HepG2 (cell line): ENCODE measurements around the gene BCO2. TPM values are rescaled to one million over a fixed set of nuclear protein-coding genes. Genes with fewer than 3 reads are reported as not detected.

ENCODE experiments used
- ATAC-seq: fragments of 200-7000 bp; cut with Tn5 transposase; 3 replicates; pipeline ENCODE4 v1.9.1; 2020; ENCODE audit warnings: mild to moderate bottlenecking, moderate library complexity
- BruUV-seq: library from RNA; stranded (reverse); fragments of 400-500 nt; replicated peaks from 2 replicates; lab custom pipeline; 2021; lab: Mats Ljungman, UMichigan
- CTCF ChIA-PET: fragments of 300-600 bp; formaldehyde crosslinking; extraction: SDS; loops from one replicate; lab custom pipeline; 2021; ENCODE audit warnings: low total read pairs, inconsistent platforms, low intra/inter-chr PET ratio; lab: Yijun Ruan, JAX
- POLR2A ChIA-PET: fragments of 350-600 bp; sonication (Branson Sonifier 250); formaldehyde crosslinking; loops from one replicate; lab custom pipeline; 2020; ENCODE audit warnings: antibody characterized with exemption, inconsistent platforms; lab: Yijun Ruan, JAX
- DNase-seq: peaks from one replicate; pipeline ENCODE4 v3.0.0-alpha.2; 2015; ENCODE audit warnings: low spot score
- FAIRE-seq: peaks from 3 replicates; lab custom pipeline; 2011; peaks lifted over from hg19 to GRCh38; lab: Jason Lieb, UNC
- H2AFZ ChIP-seq: one replicate; pipeline ENCODE4 v1.6.1; 2011; ENCODE audit warnings: low read length, inconsistent platforms
- H3K27ac ChIP-seq: fragments of 300-600 bp; 3 replicates; pipeline ENCODE4 v1.8.0; 2011; ENCODE audit warnings: mixed run types, mild to moderate bottlenecking, mixed read lengths, low read length, inconsistent platforms; ENCODE audit not compliant: insufficient read depth; ENCODE audit errors: extremely low read length
- H3K27me3 ChIP-seq, 2 experiments: fragments of 200-600 bp in 1 of 2; 2 replicates in 1 of 2; 3 replicates in 1 of 2; pipeline versions ENCODE4 v1.6.0 to v1.8.0; 2011; ENCODE audit warnings: low read length in 2 of 2, mild to moderate bottlenecking in 2 of 2, moderate library complexity in 2 of 2, inconsistent platforms in 1 of 2; ENCODE audit not compliant: insufficient read depth in 2 of 2, control insufficient read depth in 1 of 2
- H3K36me3 ChIP-seq, 2 experiments: fragments of 200-600 bp in 1 of 2; replicated peaks in 1 of 2; 2 replicates in 1 of 2; 3 replicates in 1 of 2; pipeline versions ENCODE4 v1.5.1 to v1.8.0; 2011; ENCODE audit warnings: low read length in 2 of 2, inconsistent platforms in 1 of 2; ENCODE audit not compliant: insufficient read depth in 2 of 2, control insufficient read depth in 1 of 2
- H3K4me1 ChIP-seq: 2 replicates; pipeline ENCODE4 v1.5.1; 2012; ENCODE audit warnings: low read length, inconsistent platforms; ENCODE audit not compliant: insufficient read depth
- H3K4me2 ChIP-seq: 2 replicates; pipeline ENCODE4 v1.6.0; 2011; ENCODE audit warnings: low read depth, low read length, inconsistent platforms
- H3K4me3 ChIP-seq, 3 experiments: fragments of 200-600 bp in 1 of 3; sonication (generic), shearing (Covaris generic) in 1 of 3; replicated peaks in 1 of 3; 2 replicates each; pipeline ENCODE4 v1.5.1; 2011 to 2016; ENCODE audit warnings: low read length in 3 of 3, inconsistent platforms in 2 of 3, low read depth in 2 of 3, mild to moderate bottlenecking in 2 of 3, control low read depth in 1 of 3, mixed read lengths in 1 of 3; ENCODE audit not compliant: insufficient read depth in 1 of 3
- H3K79me2 ChIP-seq: one replicate; pipeline ENCODE4 v1.6.1; 2011; ENCODE audit warnings: low read length, inconsistent platforms; ENCODE audit not compliant: insufficient read depth
- H3K9ac ChIP-seq: 2 replicates; pipeline ENCODE4 v1.6.0; 2011; ENCODE audit warnings: mild to moderate bottlenecking, low read depth, low read length, inconsistent platforms; ENCODE audit not compliant: insufficient read depth
- H3K9me3 ChIP-seq: 2 replicates; pipeline ENCODE4 v1.5.1; 2012; ENCODE audit warnings: mild to moderate bottlenecking, low read length
- H4K20me1 ChIP-seq: 2 replicates; pipeline ENCODE4 v1.6.0; 2011; ENCODE audit warnings: inconsistent platforms, mild to moderate bottlenecking, low read length, moderate library complexity; ENCODE audit not compliant: insufficient read depth
- ELF4 ChIP-seq: sonication (generic); formaldehyde crosslinking; IDR thresholded peaks from 2 replicates; pipeline ENCODE4 v1.5.0; 2020; ENCODE audit warnings: missing genetic modification reagents, mild to moderate bottlenecking, moderate library complexity, borderline replicate concordance
- MEIS2 ChIP-seq: sonication (generic); formaldehyde crosslinking; IDR thresholded peaks from 2 replicates; pipeline ENCODE4 v1.9.0; 2021; ENCODE audit warnings: mild to moderate bottlenecking, missing genetic modification reagents
- NFATC3 ChIP-seq: sonication (generic); formaldehyde crosslinking; IDR thresholded peaks from 2 replicates; pipeline ENCODE4 v1.5.1; 2020; ENCODE audit warnings: mild to moderate bottlenecking, missing genetic modification reagents
- POLR2A ChIP-seq, 2 experiments: IDR thresholded peaks; 2 replicates each; pipeline ENCODE4 v1.6.1; 2011; ENCODE audit warnings: low read depth in 2 of 2, low read length in 2 of 2, mild to moderate bottlenecking in 1 of 2, moderate library complexity in 1 of 2; ENCODE audit not compliant: insufficient read depth in 1 of 2
- SCMH1 ChIP-seq: sonication (generic); formaldehyde crosslinking; IDR thresholded peaks from 2 replicates; pipeline ENCODE4 v1.9.0; 2021; ENCODE audit warnings: missing genetic modification reagents, mild to moderate bottlenecking, borderline replicate concordance
- STAG1 ChIP-seq: sonication (generic); formaldehyde crosslinking; IDR thresholded peaks from 2 replicates; pipeline ENCODE4 v1.4.0; 2020; ENCODE audit warnings: missing genetic modification reagents
- ZFP90 ChIP-seq: sonication (generic); formaldehyde crosslinking; IDR thresholded peaks from 2 replicates; pipeline ENCODE4 v1.8.0; 2022; ENCODE audit warnings: missing genetic modification reagents, mild to moderate bottlenecking, inconsistent platforms, borderline replicate concordance
- ZNF274 ChIP-seq: sonication (generic); formaldehyde crosslinking; IDR thresholded peaks from 2 replicates; pipeline ENCODE4 v1.5.1; 2020; ENCODE audit warnings: mild to moderate bottlenecking, missing genetic modification reagents
- ZNF569 ChIP-seq: sonication (generic); formaldehyde crosslinking; IDR thresholded peaks from 2 replicates; pipeline ENCODE4 v1.5.0; 2020; ENCODE audit warnings: mild to moderate bottlenecking, missing genetic modification reagents, moderate library complexity, borderline replicate concordance
- WGBS: methylation state at CpG from one replicate; pipeline ENCODE4 v1.1.6; 2017; ENCODE audit warnings: low lambda C conversion rate; 5-methylcytosine and 5-hydroxymethylcytosine counted together
- in situ Hi-C: cut with HindIII; loops from 2 replicates; pipeline ENCODE4 v1.10.0; 2017; ENCODE audit warnings: low pct_unique_long_range_greater_than_20kb; ENCODE audit not compliant: extremely low pct_ligation_motif_present
- intact Hi-C: fragments of 100-400 bp; cut with micrococcal nuclease; formaldehyde crosslinking; loops from one replicate; pipeline ENCODE4 v1.10.0; 2022; ENCODE audit not compliant: unreplicated experiment
- polyA plus RNA-seq, 8 experiments: library from polyadenylated mRNA; depleted of rRNA in 3 of 8; stranded (reverse) in 7 of 8; unstranded in 1 of 8; fragments of >200 nt; fragmentation: Illumina TruSeq in 4 of 8; extraction: Trizol in 4 of 8; gene quantifications; 2 replicates each; pipeline versions ENCODE4 v1.2.1 to v1.2.3, GENCODE V29; 2011 to 2016; ENCODE audit warnings: low read depth in 4 of 8, missing spikeins in 1 of 8, mixed read lengths in 1 of 8; ENCODE audit not compliant: insufficient read depth in 1 of 8
- total RNA-seq, 5 experiments: library from RNA; depleted of rRNA; stranded (reverse); fragments of >200 nt; fragmentation: Illumina TruSeq; extraction: Trizol; gene quantifications; 2 replicates each; pipeline ENCODE4 v1.2.3, GENCODE V29; 2016; ENCODE audit warnings: low read depth in 1 of 5
- TF ChIP-seq, protein P1 (sequence below), 2 experiments: sonication (generic) in 1 of 2; formaldehyde crosslinking in 1 of 2; IDR thresholded peaks; 2 replicates each; pipeline versions ENCODE4 v1.4.0 to v1.6.1; 2018 to 2020; ENCODE audit warnings: missing genetic modification reagents in 2 of 2, borderline replicate concordance in 1 of 2, low read depth in 1 of 2, mild to moderate bottlenecking in 1 of 2, missing biosample characterization in 1 of 2
- TF ChIP-seq, protein P2 (sequence below): sonication (generic); formaldehyde crosslinking; IDR thresholded peaks from 2 replicates; pipeline ENCODE4 v1.8.0; 2022; ENCODE audit warnings: missing genetic modification reagents, mild to moderate bottlenecking, moderate library complexity, borderline replicate concordance
- TF ChIP-seq, protein P3 (sequence below): IDR thresholded peaks from 2 replicates; pipeline ENCODE4 v1.6.1; 2016; ENCODE audit warnings: low read depth, control low read depth
- TF ChIP-seq, protein P4 (sequence below): sonication (generic); formaldehyde crosslinking; IDR thresholded peaks from 2 replicates; pipeline ENCODE4 v1.4.0; 2020; ENCODE audit warnings: missing genetic modification reagents, borderline replicate concordance

Gene BCO2
- total and polyA plus RNA-seq, 2 of the 13 experiments (the other 11 are each of a cell fraction or from before 2014, with no cell fraction given): 0.38 to 0.58 TPM

DNA sequence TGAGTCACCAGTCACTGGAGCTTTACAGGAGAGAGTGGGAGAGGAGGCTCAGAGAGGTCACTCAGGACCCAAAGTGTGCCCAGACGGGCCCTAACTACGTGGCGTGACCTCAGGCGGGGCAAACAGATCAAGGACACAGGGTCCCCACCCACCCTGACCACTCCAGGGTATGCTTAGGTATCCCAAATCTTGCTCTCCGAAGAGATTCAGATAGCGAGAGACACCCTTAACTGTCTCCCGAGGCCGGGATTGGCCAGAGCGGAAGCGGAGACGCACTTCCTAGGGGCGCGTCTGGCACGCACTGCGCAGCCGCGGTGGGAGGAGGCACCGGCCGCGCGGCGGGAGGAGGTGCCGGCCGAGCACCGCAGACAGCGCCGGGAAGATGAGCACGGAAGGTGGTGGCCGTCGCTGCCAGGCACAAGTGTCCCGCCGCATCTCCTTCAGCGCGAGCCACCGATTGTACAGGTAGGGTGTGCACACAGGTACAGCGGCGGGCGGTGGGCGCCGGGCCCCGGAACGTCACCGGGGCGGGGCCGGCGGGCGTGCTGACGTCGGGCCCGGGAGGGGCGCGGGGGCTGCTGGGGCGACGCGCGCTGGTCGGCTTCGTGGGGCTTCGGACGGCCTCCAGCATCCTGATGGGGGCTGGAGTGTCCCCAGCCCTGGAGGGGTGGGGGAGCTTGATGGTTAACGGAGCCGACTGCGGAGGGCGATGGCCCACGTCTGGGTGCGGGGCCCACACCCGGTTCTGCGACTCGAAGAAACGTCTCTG lies 50.9 kb downstream of the BCO2 start, which contains the start of gene PTS:
Gene PTS (plus strand): TSS at position 367 of the 769 bp plus-strand sequence. CDS start 16 bp downstream, at position 383.
- DNase-seq: peak; percentile 79
- Histone ChIP-seq H3K4me1 (peaks cover 74% of the 10 kb centered on the region), H3K9me3 (no peaks in the 10 kb centered on the region), H3K36me3 (peaks cover 1 to 25% of the 10 kb centered on the region in 2 experiments; a peak in 3 of 5 replicates), H3K27me3 (no peaks in the 10 kb centered on the region; a peak in 1 of 5 replicates), H4K20me1 (no peaks in the 10 kb centered on the region), H3K9ac (peak within 1 kb of the TSS; percentile 87), H3K4me2 (peak within 1 kb of the TSS; percentile 89), H2AFZ (peak within 1 kb of the TSS; percentile 91), H3K79me2 (peaks cover 18% of the 10 kb centered on the region), H3K4me3 (peak within 1 kb of the TSS; percentile 71 to 94 (median 89)), H3K27ac (peak within 1 kb of the TSS; percentile 94)
- BruUV-seq: no TSS peak
- POLR2A ChIA-PET: interaction anchor here (1.0 kb wide), 1 partner anchor 42 kb away, joined by 3 read pairs; no protein-coding TSS in a partner anchor
- FAIRE-seq: no peak
- WGBS: 2% methylated on average over 6 of the region's 70 CpGs
- in situ Hi-C loops: loop anchor here (10.0 kb wide), 1 partner anchor 229 kb away; no protein-coding TSS in a partner anchor
- intact Hi-C loops: loop anchor here (10.0 kb wide), 1 partner anchor 569 kb away; no protein-coding TSS in a partner anchor
- peak; percentile 96 for ATAC-seq
- CTCF ChIA-PET: interaction anchor here (1.4 kb wide), 1 partner anchor 55 kb away, joined by 4 read pairs; no protein-coding TSS in a partner anchor
- TF ChIP-seq, protein P1, sequence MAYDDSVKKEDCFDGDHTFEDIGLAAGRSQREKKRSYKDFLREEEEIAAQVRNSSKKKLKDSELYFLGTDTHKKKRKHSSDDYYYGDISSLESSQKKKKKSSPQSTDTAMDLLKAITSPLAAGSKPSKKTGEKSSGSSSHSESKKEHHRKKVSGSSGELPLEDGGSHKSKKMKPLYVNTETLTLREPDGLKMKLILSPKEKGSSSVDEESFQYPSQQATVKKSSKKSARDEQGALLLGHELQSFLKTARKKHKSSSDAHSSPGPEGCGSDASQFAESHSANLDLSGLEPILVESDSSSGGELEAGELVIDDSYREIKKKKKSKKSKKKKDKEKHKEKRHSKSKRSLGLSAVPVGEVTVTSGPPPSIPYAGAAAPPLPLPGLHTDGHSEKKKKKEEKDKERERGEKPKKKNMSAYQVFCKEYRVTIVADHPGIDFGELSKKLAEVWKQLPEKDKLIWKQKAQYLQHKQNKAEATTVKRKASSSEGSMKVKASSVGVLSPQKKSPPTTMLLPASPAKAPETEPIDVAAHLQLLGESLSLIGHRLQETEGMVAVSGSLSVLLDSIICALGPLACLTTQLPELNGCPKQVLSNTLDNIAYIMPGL (CRISPR knock-in tag; IDR thresholded peaks at IDR 0.05; ENCODE audit: borderline replicate concordance in 1 of 2, low read depth in 1 of 2): peak; percentile 66 to 78; a peak in 2 of 4 replicates
- no peak for TF ChIP-seq ZNF569 (CRISPR knock-in tag)
- TF ChIP-seq ZNF274 (CRISPR knock-in tag): peak; percentile 89
- TF ChIP-seq STAG1 (CRISPR knock-in tag): no peak
- no peak for TF ChIP-seq SCMH1
- TF ChIP-seq MEIS2 (CRISPR knock-in tag): peak; percentile 62
- 0 out of 2 replicates have a peak, but pooled peaks have one; percentile 11 for TF ChIP-seq ELF4 (CRISPR knock-in tag)
- TF ChIP-seq, protein P2, sequence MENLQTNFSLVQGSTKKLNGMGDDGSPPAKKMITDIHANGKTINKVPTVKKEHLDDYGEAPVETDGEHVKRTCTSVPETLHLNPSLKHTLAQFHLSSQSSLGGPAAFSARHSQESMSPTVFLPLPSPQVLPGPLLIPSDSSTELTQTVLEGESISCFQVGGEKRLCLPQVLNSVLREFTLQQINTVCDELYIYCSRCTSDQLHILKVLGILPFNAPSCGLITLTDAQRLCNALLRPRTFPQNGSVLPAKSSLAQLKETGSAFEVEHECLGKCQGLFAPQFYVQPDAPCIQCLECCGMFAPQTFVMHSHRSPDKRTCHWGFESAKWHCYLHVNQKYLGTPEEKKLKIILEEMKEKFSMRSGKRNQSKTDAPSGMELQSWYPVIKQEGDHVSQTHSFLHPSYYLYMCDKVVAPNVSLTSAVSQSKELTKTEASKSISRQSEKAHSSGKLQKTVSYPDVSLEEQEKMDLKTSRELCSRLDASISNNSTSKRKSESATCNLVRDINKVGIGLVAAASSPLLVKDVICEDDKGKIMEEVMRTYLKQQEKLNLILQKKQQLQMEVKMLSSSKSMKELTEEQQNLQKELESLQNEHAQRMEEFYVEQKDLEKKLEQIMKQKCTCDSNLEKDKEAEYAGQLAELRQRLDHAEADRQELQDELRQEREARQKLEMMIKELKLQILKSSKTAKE (CRISPR knock-in tag): no peak
- TF ChIP-seq ZFP90 (CRISPR knock-in tag): peak; percentile 13; the same call in 1 of the 2 replicates
- TF ChIP-seq, protein P3, sequence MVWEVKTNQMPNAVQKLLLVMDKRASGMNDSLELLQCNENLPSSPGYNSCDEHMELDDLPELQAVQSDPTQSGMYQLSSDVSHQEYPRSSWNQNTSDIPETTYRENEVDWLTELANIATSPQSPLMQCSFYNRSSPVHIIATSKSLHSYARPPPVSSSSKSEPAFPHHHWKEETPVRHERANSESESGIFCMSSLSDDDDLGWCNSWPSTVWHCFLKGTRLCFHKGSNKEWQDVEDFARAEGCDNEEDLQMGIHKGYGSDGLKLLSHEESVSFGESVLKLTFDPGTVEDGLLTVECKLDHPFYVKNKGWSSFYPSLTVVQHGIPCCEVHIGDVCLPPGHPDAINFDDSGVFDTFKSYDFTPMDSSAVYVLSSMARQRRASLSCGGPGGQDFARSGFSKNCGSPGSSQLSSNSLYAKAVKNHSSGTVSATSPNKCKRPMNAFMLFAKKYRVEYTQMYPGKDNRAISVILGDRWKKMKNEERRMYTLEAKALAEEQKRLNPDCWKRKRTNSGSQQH (CRISPR knock-in tag): peak; percentile 70; the same call in 1 of the 2 replicates
- TF ChIP-seq NFATC3: no peak
- TF ChIP-seq, protein P4, sequence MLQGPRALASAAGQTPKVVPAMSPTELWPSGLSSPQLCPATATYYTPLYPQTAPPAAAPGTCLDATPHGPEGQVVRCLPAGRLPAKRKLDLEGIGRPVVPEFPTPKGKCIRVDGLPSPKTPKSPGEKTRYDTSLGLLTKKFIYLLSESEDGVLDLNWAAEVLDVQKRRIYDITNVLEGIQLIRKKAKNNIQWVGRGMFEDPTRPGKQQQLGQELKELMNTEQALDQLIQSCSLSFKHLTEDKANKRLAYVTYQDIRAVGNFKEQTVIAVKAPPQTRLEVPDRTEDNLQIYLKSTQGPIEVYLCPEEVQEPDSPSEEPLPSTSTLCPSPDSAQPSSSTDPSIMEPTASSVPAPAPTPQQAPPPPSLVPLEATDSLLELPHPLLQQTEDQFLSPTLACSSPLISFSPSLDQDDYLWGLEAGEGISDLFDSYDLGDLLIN (CRISPR knock-in tag): no peak
- peak; percentile 76 to 86 for TF ChIP-seq POLR2A (IDR thresholded peaks at IDR 0.05; ENCODE audit: insufficient read depth in 1 of 2, low read depth in 2 of 2, low read length in 2 of 2)
